ENCODE results near the gene MC1R. TPM values are rescaled to one million over a fixed set of nuclear protein-coding genes. Genes with fewer than 3 reads are reported as not detected.
A peak's percentile ranks its signal among the peaks of the same experiment; 100 is the strongest.
"Not testable (repeated sequence)": the region's sequence is repeated elsewhere in the genome, so short reads cannot be mapped to it uniquely, and the experiment has no call there.

Gene MC1R
- total RNA-seq, 1 donor from 2014 or later: 3.8 TPM

DNA sequence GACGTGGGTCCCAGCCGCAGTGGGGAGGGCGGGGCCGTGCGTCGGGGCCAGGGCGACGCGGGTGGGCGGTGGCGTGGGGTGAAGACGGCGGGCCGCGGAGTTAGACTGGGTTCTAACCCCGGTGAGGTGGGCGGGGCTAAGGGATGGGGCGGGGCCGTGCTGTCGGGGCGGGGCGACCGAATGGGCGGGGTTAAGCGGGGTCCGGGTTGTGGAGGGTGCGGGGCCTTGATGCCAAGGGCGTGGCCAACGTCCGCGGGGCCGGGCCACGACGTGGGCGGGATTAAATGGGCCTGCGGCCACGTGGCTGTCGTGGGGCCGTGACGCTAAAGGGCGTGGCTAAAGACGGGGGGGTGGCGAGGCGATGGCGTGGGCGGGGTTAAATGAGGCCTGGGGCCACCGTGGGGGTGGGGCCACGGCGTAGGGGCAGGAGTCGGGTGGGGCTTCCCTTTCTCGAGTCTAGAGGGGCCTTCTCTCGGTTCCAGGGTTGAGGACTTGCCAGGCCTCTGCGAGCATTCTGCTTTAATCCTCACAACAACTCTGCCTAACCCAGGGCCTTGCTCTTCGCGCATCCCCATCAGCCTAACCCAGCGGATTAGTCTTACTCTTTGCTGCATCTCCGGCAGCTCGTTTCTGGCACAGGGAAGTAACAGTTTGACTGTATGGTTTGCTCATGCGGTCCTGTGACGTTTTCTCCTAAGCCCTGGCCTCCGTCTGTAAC lies 44.5 kb upstream of the MC1R start:
- H3K9me3 Mint-ChIP-seq: no peaks in the 10 kb centered on the region
- peak overlapping the region; percentile 93 for H3K27ac Mint-ChIP-seq
- TF ChIP-seq CTCF (conservative IDR thresholded peaks at IDR 0.05): no peak
- peaks cover 11% of the 10 kb centered on the region for H3K4me1 Mint-ChIP-seq (ENCODE audit: unreplicated experiment)
- H3K36me3 Mint-ChIP-seq: peaks cover 9% of the 10 kb centered on the region
- peak overlapping the region; percentile 93 for H3K4me3 Mint-ChIP-seq
- DNase-seq (ENCODE audit: extremely low spot score, unreplicated experiment): peak; percentile 98
- H3K27me3 Mint-ChIP-seq: no peaks in the 10 kb centered on the region

GRCh38 chr16:89879123-89879522 lies 39.5 kb upstream of the MC1R start:
- not testable (repeated sequence) for H3K9me3 Mint-ChIP-seq; H3K4me3 Mint-ChIP-seq; DNase-seq (ENCODE audit: extremely low spot score, unreplicated experiment); H3K27ac Mint-ChIP-seq; H3K27me3 Mint-ChIP-seq
- Mint-ChIP-seq H3K36me3 (peaks cover 20% of the 10 kb centered on the region), H3K4me1 (ENCODE audit: unreplicated experiment) (peaks cover 14% of the 10 kb centered on the region)

DNA sequence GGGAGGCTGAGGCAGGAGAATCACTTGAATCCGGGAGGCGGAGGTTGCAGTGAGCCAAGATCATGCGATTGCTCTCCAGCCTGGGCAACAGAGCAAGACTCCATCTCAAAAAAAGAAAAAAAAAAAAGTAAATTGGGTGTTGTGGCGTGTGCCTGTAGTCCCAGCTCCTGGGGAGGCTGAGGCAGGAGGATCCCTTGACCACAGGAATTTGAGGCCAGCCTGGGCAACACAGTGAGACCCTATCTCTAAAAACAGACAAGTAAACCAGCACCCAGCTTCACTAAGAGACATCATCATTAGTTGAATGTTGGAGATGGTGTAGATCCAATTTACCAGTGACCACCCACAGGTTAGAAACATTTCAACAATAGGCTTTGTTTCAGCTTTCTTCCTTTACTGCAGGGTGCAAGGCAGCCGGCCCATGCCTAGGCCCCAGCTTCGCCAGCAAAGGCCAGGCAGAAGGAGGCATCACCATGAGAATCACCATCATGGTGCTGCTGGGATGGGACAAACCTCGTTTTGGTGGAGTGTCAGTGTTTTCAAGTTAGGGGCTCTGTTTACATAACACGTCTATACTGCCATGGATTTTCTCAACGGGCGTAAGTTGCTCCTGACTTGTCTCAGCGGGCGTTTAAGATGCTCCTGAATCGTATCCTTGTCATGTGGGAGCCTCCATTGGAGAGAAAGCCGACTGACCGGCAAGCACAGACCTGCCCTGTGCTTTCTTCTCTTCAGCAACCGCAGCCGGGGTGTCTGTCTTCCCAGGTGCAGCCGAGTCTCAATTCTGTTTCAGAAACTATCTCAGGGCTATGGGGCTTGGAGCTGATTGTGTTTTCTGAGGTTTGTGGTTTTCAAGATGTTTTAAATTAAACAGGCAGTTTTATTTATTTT lies 37.9 kb upstream of the MC1R start:
- Mint-ChIP-seq H3K9me3 (no peaks in the 10 kb centered on the region), H3K4me3 (no peak overlapping the region), H3K4me1 (ENCODE audit: unreplicated experiment) (peaks cover 3% of the 10 kb centered on the region), H3K27me3 (no peaks in the 10 kb centered on the region), H3K36me3 (peaks cover 22% of the 10 kb centered on the region), H3K27ac (peak overlapping the region; percentile 64)
- TF ChIP-seq CTCF (conservative IDR thresholded peaks at IDR 0.05): no peak
- no peak for DNase-seq (ENCODE audit: extremely low spot score, unreplicated experiment)

GRCh38 chr16:89881368-89881730 lies 37.3 kb upstream of the MC1R start:
- DNase-seq (ENCODE audit: extremely low spot score, unreplicated experiment): no peak
- H3K4me1 Mint-ChIP-seq (ENCODE audit: unreplicated experiment): peaks cover 3% of the 10 kb centered on the region
- H3K4me3 Mint-ChIP-seq: no peak overlapping the region
- H3K36me3 Mint-ChIP-seq: peaks cover 22% of the 10 kb centered on the region
- no peak overlapping the region for H3K27ac Mint-ChIP-seq
- H3K9me3 Mint-ChIP-seq: no peaks in the 10 kb centered on the region
- H3K27me3 Mint-ChIP-seq: no peaks in the 10 kb centered on the region
- no peak for TF ChIP-seq CTCF (conservative IDR thresholded peaks at IDR 0.05)

DNA sequence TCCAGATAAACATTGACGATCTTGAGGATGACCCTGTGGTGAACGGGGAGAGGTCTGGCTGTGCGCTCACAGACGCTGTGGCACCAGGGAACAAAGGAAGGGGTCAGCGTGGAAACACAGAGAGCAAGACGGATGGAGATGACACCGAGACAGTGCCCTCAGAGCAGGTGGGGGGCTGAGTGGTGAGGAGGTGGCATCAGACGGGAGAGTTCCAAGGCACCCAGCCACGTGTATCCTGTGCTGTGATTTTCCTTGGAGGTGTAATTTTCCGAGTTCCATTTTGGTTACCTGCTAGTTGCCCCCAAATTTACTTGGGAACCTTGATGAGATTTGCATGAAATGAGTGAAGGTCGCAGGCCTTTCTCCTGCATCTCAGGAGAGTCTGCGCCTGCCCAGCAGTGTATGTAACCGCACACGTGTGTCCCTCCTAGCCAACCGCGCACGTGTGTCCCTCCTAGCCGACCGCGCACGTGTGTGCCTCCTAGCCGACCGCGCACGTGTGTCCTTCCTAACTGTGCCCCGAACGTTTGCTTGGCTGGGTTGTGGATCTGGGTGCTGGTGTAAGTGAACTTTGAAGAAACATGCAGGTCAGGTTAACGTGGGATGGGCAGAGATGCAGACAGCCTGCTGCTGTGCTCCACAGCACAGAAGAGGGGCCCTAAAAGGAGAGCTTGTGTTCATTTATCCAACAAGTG lies 35.2 kb upstream of the MC1R start:
- Mint-ChIP-seq H3K36me3 (peaks cover 25% of the 10 kb centered on the region), H3K27ac (peak overlapping the region; percentile 66), H3K9me3 (no peaks in the 10 kb centered on the region), H3K4me1 (ENCODE audit: unreplicated experiment) (peaks cover 3% of the 10 kb centered on the region), H3K4me3 (peak overlapping the region; percentile 32), H3K27me3 (no peaks in the 10 kb centered on the region)
- no peak for DNase-seq (ENCODE audit: extremely low spot score, unreplicated experiment)
- no peak for TF ChIP-seq CTCF (conservative IDR thresholded peaks at IDR 0.05)
